Glutamatergic neuron (in vitro differentiated cells): Measurements from ENCODE around the gene CCDC170. TPM values are rescaled to one million over a fixed set of nuclear protein-coding genes. Genes with fewer than 3 reads are reported as not detected.

Experiments used
- DNase-seq: peaks from one replicate; pipeline ENCODE4 v3.0.0; 2022
- H3K27ac Mint-ChIP-seq: one replicate; pipeline ENCODE4 v1.8.0; 2020; ENCODE audit warnings: mild to moderate bottlenecking, mixed read lengths, inconsistent platforms; ENCODE audit not compliant: unreplicated experiment
- H3K27me3 Mint-ChIP-seq: one replicate; pipeline ENCODE4 v1.8.0; 2020; ENCODE audit warnings: mild to moderate bottlenecking, moderate library complexity, mixed read lengths, inconsistent platforms; ENCODE audit not compliant: unreplicated experiment
- H3K36me3 Mint-ChIP-seq: one replicate; pipeline ENCODE4 v1.8.0; 2020; ENCODE audit warnings: mild to moderate bottlenecking, mixed read lengths, inconsistent platforms; ENCODE audit not compliant: unreplicated experiment
- H3K4me1 Mint-ChIP-seq: one replicate; pipeline ENCODE4 v1.8.0; 2020; ENCODE audit warnings: mild to moderate bottlenecking, low read depth, mixed read lengths, inconsistent platforms; ENCODE audit not compliant: unreplicated experiment
- H3K4me3 Mint-ChIP-seq: one replicate; pipeline ENCODE4 v1.8.0; 2020; ENCODE audit warnings: mild to moderate bottlenecking, mixed read lengths, inconsistent platforms; ENCODE audit not compliant: unreplicated experiment
- H3K9me3 Mint-ChIP-seq: one replicate; pipeline ENCODE4 v1.8.0; 2020; ENCODE audit warnings: mild to moderate bottlenecking, moderate library complexity, mixed read lengths, inconsistent platforms; ENCODE audit not compliant: unreplicated experiment
- CTCF ChIP-seq: fragments of 200-600 bp; sonication (generic); IDR thresholded peaks from one replicate; pipeline ENCODE4 v1.5.0; 2021; ENCODE audit not compliant: partially characterized antibody, unreplicated experiment
- total RNA-seq: library from RNA; stranded (reverse); fragmentation: NEBNext Ultra II Directional; extraction: Animal tissue kit (Norgen Biotek cat#: 25700); gene quantifications from one replicate; pipeline ENCODE4 v1.2.1, GENCODE V29; 2021; ENCODE audit not compliant: unreplicated experiment

The CCDC170 gene
- total RNA-seq, 1 donor from 2014 or later = not detected

- Mint-ChIP-seq H3K36me3 (no peaks in the 10 kb centered on the region), H3K4me3 (no peak overlapping the region), H3K9me3 (no peaks in the 10 kb centered on the region), H3K4me1 (no peaks in the 10 kb centered on the region), H3K27me3 (no peaks in the 10 kb centered on the region), H3K27ac (no peak overlapping the region)
- no peak for DNase-seq
- TF ChIP-seq CTCF = no peak
Measured at GRCh38 chr6:151627689-151628444, 134.1 kb downstream of the CCDC170 start.

GRCh38 chr6:151629791-151630190 lies 136.0 kb downstream of the CCDC170 start:
- Mint-ChIP-seq H3K4me3 (no peak overlapping the region), H3K9me3 (no peaks in the 10 kb centered on the region), H3K36me3 (no peaks in the 10 kb centered on the region), H3K27ac (no peak overlapping the region), H3K27me3 (no peaks in the 10 kb centered on the region), H3K4me1 (no peaks in the 10 kb centered on the region)
- TF ChIP-seq CTCF = no peak
- no peak for DNase-seq

- Mint-ChIP-seq H3K9me3 (no peaks in the 10 kb centered on the region), H3K36me3 (no peaks in the 10 kb centered on the region), H3K4me1 (no peaks in the 10 kb centered on the region), H3K27me3 (no peaks in the 10 kb centered on the region), H3K27ac (no peak overlapping the region), H3K4me3 (no peak overlapping the region)
- DNase-seq = no peak
- TF ChIP-seq CTCF = no peak
Measured at GRCh38 chr6:151630387-151630786, 136.6 kb downstream of the CCDC170 start.

GRCh38 chr6:151630991-151631655 lies 137.3 kb downstream of the CCDC170 start:
- Mint-ChIP-seq H3K27me3 (no peaks in the 10 kb centered on the region), H3K36me3 (no peaks in the 10 kb centered on the region), H3K4me3 (no peak overlapping the region), H3K4me1 (no peaks in the 10 kb centered on the region), H3K27ac (no peak overlapping the region), H3K9me3 (no peaks in the 10 kb centered on the region)
- DNase-seq = no peak
- no peak for TF ChIP-seq CTCF

GRCh38 chr6:151632415-151632987 lies 138.7 kb downstream of the CCDC170 start:
- Mint-ChIP-seq H3K4me1 (no peaks in the 10 kb centered on the region), H3K36me3 (no peaks in the 10 kb centered on the region), H3K27ac (no peak overlapping the region), H3K4me3 (no peak overlapping the region), H3K9me3 (no peaks in the 10 kb centered on the region), H3K27me3 (no peaks in the 10 kb centered on the region)
- DNase-seq = no peak
- TF ChIP-seq CTCF = no peak
